ENCODE measurements around the gene NEK4.

NEK4 gene

DNA sequence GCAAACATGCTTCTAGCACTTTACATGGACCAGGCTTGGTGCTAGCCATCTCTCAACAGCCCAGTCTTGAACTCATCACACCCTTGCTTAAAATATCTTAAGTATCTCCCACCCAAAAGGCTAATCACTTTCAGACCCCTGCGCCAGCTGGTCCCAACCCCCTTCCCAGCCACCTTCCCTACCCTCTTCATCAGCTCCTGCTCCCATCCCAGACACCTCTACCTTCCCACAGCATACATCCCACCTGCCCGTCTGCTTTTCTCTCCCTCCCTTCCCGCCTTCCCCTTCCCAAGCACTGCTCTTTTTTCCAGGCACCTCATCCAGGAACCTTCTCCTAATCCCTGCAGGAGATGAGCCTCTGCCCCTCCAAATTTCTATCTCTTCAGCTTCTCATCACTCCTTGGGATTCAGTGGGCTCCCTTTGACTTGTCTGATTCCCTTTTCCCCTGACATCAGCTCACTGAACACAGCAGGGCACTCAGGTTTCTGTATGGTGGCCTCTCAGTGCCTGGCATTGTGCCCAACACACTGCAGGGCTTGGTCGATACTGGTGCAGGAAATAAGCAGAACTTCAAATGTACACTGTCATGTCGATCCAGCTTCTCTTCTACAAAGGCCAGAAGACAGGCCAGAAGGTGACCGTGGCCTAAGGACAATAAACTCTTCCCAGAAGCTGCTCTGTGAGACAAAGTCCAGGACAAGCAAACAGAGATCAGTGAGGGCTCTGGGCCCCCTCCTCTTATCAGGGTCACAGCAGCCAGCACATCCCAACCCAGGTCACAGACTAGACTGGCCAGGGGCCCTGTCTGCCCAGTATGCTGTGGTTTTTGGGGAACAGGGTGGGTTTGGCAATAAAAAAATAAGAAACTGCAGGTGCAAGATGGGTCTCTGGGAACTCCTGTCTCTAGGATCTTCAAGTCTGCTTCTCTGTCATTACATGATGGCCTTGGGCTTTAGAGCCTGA, 4.4 kb upstream of the NEK4 start:
- Mint-ChIP-seq H3K4me3 (no peak overlapping the region), H3K4me1 (no peaks in the 10 kb centered on the region), H3K27me3 (ENCODE audit: low read depth) (no peaks in the 10 kb centered on the region), H3K9me3 (no peaks in the 10 kb centered on the region), H3K27ac (no peak overlapping the region), H3K36me3 (ENCODE audit: low read depth) (no peaks in the 10 kb centered on the region)
- TF ChIP-seq, protein P1, sequence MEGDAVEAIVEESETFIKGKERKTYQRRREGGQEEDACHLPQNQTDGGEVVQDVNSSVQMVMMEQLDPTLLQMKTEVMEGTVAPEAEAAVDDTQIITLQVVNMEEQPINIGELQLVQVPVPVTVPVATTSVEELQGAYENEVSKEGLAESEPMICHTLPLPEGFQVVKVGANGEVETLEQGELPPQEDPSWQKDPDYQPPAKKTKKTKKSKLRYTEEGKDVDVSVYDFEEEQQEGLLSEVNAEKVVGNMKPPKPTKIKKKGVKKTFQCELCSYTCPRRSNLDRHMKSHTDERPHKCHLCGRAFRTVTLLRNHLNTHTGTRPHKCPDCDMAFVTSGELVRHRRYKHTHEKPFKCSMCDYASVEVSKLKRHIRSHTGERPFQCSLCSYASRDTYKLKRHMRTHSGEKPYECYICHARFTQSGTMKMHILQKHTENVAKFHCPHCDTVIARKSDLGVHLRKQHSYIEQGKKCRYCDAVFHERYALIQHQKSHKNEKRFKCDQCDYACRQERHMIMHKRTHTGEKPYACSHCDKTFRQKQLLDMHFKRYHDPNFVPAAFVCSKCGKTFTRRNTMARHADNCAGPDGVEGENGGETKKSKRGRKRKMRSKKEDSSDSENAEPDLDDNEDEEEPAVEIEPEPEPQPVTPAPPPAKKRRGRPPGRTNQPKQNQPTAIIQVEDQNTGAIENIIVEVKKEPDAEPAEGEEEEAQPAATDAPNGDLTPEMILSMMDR (IDR thresholded peaks at IDR 0.05; ENCODE audit: unreplicated experiment in 3 of 3) = no peak

DNA sequence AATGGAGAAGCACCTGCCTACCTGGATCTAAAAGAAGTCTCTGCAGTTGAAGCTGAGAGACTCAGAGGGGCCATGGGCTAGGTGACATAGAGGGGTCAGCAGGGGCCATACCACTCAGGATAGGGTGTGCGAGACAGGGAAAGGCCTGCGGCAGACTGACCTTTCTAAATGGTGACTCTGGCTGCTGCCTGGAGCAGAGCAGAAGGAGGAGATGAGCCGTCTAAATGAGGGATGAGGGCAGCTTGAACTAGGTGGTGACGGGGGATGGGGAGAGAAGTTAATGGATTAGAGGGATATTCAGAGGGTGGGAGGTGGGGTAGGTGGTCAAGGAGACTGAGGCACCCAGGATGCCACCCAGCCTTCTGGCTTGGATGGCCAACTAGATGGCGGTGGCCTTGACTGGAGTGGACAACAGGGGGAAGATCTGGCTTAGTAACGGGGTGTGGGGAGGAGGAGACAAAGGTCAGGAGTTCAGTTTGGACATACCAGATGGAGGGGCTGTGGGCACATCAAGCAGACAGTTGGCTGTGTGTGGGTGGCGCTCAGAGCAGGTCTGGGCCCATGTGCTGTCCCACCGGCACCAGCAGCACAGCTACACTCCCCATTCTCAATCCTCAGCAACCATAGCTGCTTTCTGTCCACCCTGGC, 3.5 kb upstream of the NEK4 start:
- Mint-ChIP-seq H3K27me3 (ENCODE audit: low read depth) (no peaks in the 10 kb centered on the region), H3K4me3 (no peak overlapping the region), H3K27ac (no peak overlapping the region), H3K9me3 (no peaks in the 10 kb centered on the region), H3K36me3 (ENCODE audit: low read depth) (no peaks in the 10 kb centered on the region), H3K4me1 (peaks cover 8% of the 10 kb centered on the region)
- TF ChIP-seq, protein P1 (IDR thresholded peaks at IDR 0.05; ENCODE audit: unreplicated experiment in 3 of 3) = no peak

DNA sequence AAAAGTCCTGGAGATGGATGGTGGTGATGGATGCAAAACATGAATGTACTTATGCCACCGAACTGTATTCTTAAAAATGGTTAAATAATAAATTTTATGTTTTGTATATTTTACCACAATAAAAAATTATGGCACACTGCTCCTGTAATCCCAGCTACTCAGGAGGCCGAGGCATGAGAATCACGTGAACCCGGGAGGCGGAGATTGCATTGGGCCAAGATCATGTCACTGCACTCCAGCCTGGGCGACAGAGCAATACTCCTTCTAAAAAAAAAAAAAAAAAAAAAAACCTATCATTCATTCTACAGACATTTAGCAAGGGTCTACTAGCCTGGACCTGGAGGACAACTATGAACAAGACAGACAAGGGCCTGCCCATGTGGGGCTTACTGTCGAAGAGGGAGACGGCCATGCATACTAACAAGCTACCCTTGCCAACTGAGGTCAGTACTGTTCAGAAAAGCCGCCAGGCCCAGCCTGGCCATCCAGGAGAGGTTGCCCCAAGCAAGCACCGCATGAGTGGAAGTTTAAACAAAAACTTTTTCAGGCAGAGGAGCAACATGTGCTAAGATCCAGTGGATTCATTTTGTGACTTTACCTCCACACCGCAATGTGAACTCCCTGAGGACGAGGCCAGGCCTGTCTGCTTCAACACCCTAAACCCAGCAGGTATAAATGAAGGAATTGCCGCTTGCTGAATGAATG, 2.8 kb upstream of the NEK4 start:
- Mint-ChIP-seq H3K27me3 (ENCODE audit: low read depth) (no peaks in the 10 kb centered on the region), H3K4me1 (peaks cover 9% of the 10 kb centered on the region), H3K36me3 (ENCODE audit: low read depth) (no peaks in the 10 kb centered on the region), H3K27ac (no peak overlapping the region), H3K9me3 (no peaks in the 10 kb centered on the region), H3K4me3 (no peak overlapping the region)
- TF ChIP-seq, protein P1 (IDR thresholded peaks at IDR 0.05; ENCODE audit: unreplicated experiment in 3 of 3) = no peak

DNA sequence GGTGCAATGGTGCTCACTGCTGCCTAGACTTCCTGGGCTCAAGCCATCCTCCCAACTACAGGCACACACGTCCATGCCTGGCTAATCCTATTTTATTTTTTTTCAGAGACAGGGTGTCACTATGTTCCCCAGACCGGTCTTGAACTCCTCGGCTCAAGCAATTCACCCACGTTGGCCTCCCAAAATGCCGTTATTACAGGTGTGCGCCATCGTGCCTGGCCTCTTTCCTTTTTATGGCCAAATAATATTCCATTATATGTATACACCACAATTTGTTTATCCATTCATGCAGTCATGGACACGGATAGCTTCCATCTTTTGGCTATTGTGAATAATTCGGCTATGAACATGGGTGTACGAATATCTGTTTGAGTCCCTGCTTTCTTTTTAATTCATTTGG, 962 bp upstream of the NEK4 start:
- Mint-ChIP-seq H3K36me3 (ENCODE audit: low read depth) (peaks cover 8% of the 10 kb centered on the region), H3K4me1 (peaks cover 9% of the 10 kb centered on the region), H3K27me3 (ENCODE audit: low read depth) (no peaks in the 10 kb centered on the region), H3K9me3 (no peaks in the 10 kb centered on the region), H3K27ac (peak overlapping the region; percentile 86 to 98 (median 97)), H3K4me3 (peak overlapping the region; percentile 86 to 99 (median 93))
- TF ChIP-seq, protein P1 (IDR thresholded peaks at IDR 0.05; ENCODE audit: unreplicated experiment in 3 of 3) = no peak

DNA sequence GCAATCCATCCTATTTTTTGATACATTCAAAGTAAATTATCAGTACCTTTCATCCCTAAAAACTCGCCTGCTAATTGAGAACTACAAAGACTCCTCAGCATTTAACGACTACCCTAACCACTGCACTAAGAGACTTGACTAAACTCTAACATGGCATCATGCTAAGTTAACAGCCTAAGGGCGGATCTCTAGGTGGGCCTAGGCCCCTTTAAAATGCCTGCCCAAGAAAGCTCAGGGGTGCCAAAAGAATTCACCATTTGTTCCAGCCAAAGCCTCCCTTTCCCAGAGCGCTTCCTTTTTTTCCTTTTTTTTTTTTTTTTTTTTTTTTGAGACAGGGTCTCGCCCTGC, 568 bp upstream of the NEK4 start:
- peaks cover 9% of the 10 kb centered on the region for H3K4me1 Mint-ChIP-seq
- TF ChIP-seq, protein P1 (IDR thresholded peaks at IDR 0.05; ENCODE audit: unreplicated experiment in 3 of 3) = no peak
- no peaks in the 10 kb centered on the region for H3K9me3 Mint-ChIP-seq
- H3K4me3 Mint-ChIP-seq = peak overlapping the region; percentile 86 to 99 (median 93)
- H3K36me3 Mint-ChIP-seq (ENCODE audit: low read depth) = peaks cover 8% of the 10 kb centered on the region
- H3K27me3 Mint-ChIP-seq (ENCODE audit: low read depth) = no peaks in the 10 kb centered on the region
- peak overlapping the region; percentile 86 to 98 (median 97) for H3K27ac Mint-ChIP-seq

All from nephron (organoid).